DMS 273 (cell line): ENCODE measurements around the gene ZNF236.

Experiments
- DNase-seq: peaks from one replicate; lab custom pipeline; 2025; ENCODE audit not compliant: unreplicated experiment; lab: John Stamatoyannopoulos, UW

ZNF236 gene

GRCh38 chr18:76821356-76821874 is 942 bp upstream of the ZNF236 start:
- DNase-seq: peak; percentile 28

GRCh38 chr18:76821875-76822505 is 367 bp upstream of the ZNF236 start:
- DNase-seq: peak; percentile 75

GRCh38 chr18:76823161-76823538 is 793 bp downstream of the ZNF236 start:
- no peak for DNase-seq

GRCh38 chr18:76823587-76824011 is 1.2 kb downstream of the ZNF236 start:
- no peak for DNase-seq

- DNase-seq: no peak
These were observed 1.9 kb downstream of the ZNF236 start for GRCh38 chr18:76824145-76824676.

GRCh38 chr18:76824754-76825153 is 2.4 kb downstream of the ZNF236 start:
- no peak for DNase-seq

GRCh38 chr18:76827205-76828200 is 5.1 kb downstream of the ZNF236 start:
- DNase-seq: no peak

GRCh38 chr18:76834379-76834778 is 12.0 kb downstream of the ZNF236 start:
- no peak for DNase-seq

- no peak for DNase-seq
These were observed 13.0 kb downstream of the ZNF236 start for GRCh38 chr18:76835380-76835779.

- DNase-seq: no peak
These were observed 14.7 kb downstream of the ZNF236 start for GRCh38 chr18:76837071-76837470.

GRCh38 chr18:76838182-76838581 is 15.8 kb downstream of the ZNF236 start:
- DNase-seq: no peak

- no peak for DNase-seq
These were observed 16.9 kb downstream of the ZNF236 start for GRCh38 chr18:76839086-76839794.

GRCh38 chr18:76842837-76843530 is 20.6 kb downstream of the ZNF236 start:
- DNase-seq: no peak

- DNase-seq: no peak
These were observed 21.8 kb downstream of the ZNF236 start for GRCh38 chr18:76844144-76844543.

- DNase-seq: no peak
These were observed 22.6 kb downstream of the ZNF236 start for GRCh38 chr18:76844742-76845477.

GRCh38 chr18:76846217-76846616 is 23.9 kb downstream of the ZNF236 start:
- DNase-seq: no peak

GRCh38 chr18:76847916-76848315 is 25.6 kb downstream of the ZNF236 start:
- peak; percentile 32 for DNase-seq

GRCh38 chr18:76850112-76850511 is 27.8 kb downstream of the ZNF236 start:
- no peak for DNase-seq

GRCh38 chr18:76855594-76855993 is 33.2 kb downstream of the ZNF236 start:
- DNase-seq: no peak

GRCh38 chr18:76857476-76857875 is 35.1 kb downstream of the ZNF236 start:
- DNase-seq: no peak
